IMR-90 (cell line): ENCODE data around the gene POMGNT2. TPM values are rescaled to one million over a fixed set of nuclear protein-coding genes. Genes with fewer than 3 reads are reported as not detected.

ENCODE experiments used
- ATAC-seq: fragments of 200-7000 bp; cut with Tn5 transposase; 2 replicates; pipeline ENCODE4 v1.9.1; 2020; ENCODE audit warnings: low read depth, mild to moderate bottlenecking, moderate library complexity
- BruUV-seq: library from RNA; stranded (reverse); fragments of 400-500 nt; replicated peaks from 2 replicates; lab custom pipeline; 2021; lab: Mats Ljungman, UMichigan
- CTCF ChIA-PET: fragments of 300-600 bp; formaldehyde crosslinking; extraction: SDS; loops from one replicate; lab custom pipeline; 2021; ENCODE audit warnings: antibody characterized with exemption; lab: Yijun Ruan, JAX
- POLR2A ChIA-PET: fragments of 300-600 bp; sonication (Branson Sonifier 250); formaldehyde crosslinking; loops from one replicate; lab custom pipeline; 2022; ENCODE audit warnings: antibody characterized with exemption; ENCODE audit not compliant: unreplicated experiment; lab: Charles Lee
- DNase-seq: peaks from one replicate; pipeline ENCODE4 v3.0.0; 2013
- H2AFZ ChIP-seq: replicated peaks from 2 replicates; pipeline ENCODE3; 2013; ENCODE audit warnings: low read length, mild to moderate bottlenecking; ENCODE audit not compliant: poor library complexity
- H2AK5ac ChIP-seq: 2 replicates; pipeline ENCODE4 v1.6.1; 2013; ENCODE audit warnings: low read depth, low read length, inconsistent platforms
- H2AK9ac ChIP-seq: replicated peaks from 2 replicates; pipeline ENCODE3; 2013; ENCODE audit warnings: mild to moderate bottlenecking, low read depth, low read length, moderate library complexity; ENCODE audit not compliant: poor library complexity
- H2BK120ac ChIP-seq: 2 replicates; pipeline ENCODE4 v1.6.1; 2013; ENCODE audit warnings: low read depth, low read length, inconsistent platforms
- H2BK15ac ChIP-seq: 3 replicates; pipeline ENCODE4 v1.6.1; 2013; ENCODE audit warnings: low read depth, low read length, inconsistent platforms
- H2BK20ac ChIP-seq: 2 replicates; pipeline ENCODE4 v1.6.1; 2013; ENCODE audit warnings: low read depth, mild to moderate bottlenecking, inconsistent platforms, low read length, moderate library complexity
- H2BK5ac ChIP-seq: 2 replicates; pipeline ENCODE4 v1.6.1; 2013; ENCODE audit warnings: mild to moderate bottlenecking, low read depth, low read length, inconsistent platforms; ENCODE audit not compliant: poor library complexity, severe bottlenecking
- H3K14ac ChIP-seq: replicated peaks from 2 replicates; pipeline ENCODE4 v1.6.1; 2013; ENCODE audit warnings: low read depth, low read length, inconsistent platforms
- H3K18ac ChIP-seq: 2 replicates; pipeline ENCODE4 v1.6.1; 2013; ENCODE audit warnings: low read depth, low read length, control low read depth
- H3K23ac ChIP-seq: 2 replicates; pipeline ENCODE4 v1.6.1; 2013; ENCODE audit warnings: low read depth, low read length, inconsistent platforms
- H3K27ac ChIP-seq: 2 replicates; pipeline ENCODE4 v1.5.1; 2013; ENCODE audit warnings: mild to moderate bottlenecking, control low read depth, low read length; ENCODE audit not compliant: insufficient read depth
- H3K27me3 ChIP-seq: 2 replicates; pipeline ENCODE4 v1.6.1; 2013; ENCODE audit warnings: low read length; ENCODE audit not compliant: control insufficient read depth, insufficient read depth
- H3K36me3 ChIP-seq: 2 replicates; pipeline ENCODE4 v1.6.1; 2013; ENCODE audit warnings: low read length, mixed read lengths; ENCODE audit not compliant: control insufficient read depth, insufficient read depth
- H3K4ac ChIP-seq: 2 replicates; pipeline ENCODE4 v1.6.1; 2013; ENCODE audit warnings: low read depth, low read length, inconsistent platforms
- H3K4me1 ChIP-seq: 2 replicates; pipeline ENCODE4 v1.6.1; 2013; ENCODE audit warnings: low read length, mixed read lengths; ENCODE audit not compliant: control insufficient read depth, insufficient read depth
- H3K4me2 ChIP-seq: 2 replicates; pipeline ENCODE4 v1.6.1; 2013; ENCODE audit warnings: low read depth, mild to moderate bottlenecking, control low read depth, low read length, moderate library complexity
- H3K4me3 ChIP-seq: 2 replicates; pipeline ENCODE4 v1.5.1; 2013; ENCODE audit warnings: low read depth, mild to moderate bottlenecking, control low read depth, low read length, moderate library complexity; ENCODE audit not compliant: insufficient read depth
- H3K56ac ChIP-seq: 2 replicates; pipeline ENCODE4 v1.6.1; 2013; ENCODE audit warnings: low read length, inconsistent platforms; ENCODE audit not compliant: insufficient read depth; ENCODE audit errors: extremely low read depth
- H3K79me1 ChIP-seq, 2 experiments: 2 replicates each; pipeline ENCODE4 v1.6.1; 2013; ENCODE audit warnings: low read length in 2 of 2, inconsistent platforms in 1 of 2, low read depth in 1 of 2
- H3K9ac ChIP-seq: 2 replicates; pipeline ENCODE4 v1.6.1; 2013; ENCODE audit warnings: low read depth, low read length, control low read depth
- H3K9me1 ChIP-seq: 2 replicates; pipeline ENCODE4 v1.6.1; 2013; ENCODE audit warnings: low read length, inconsistent platforms; ENCODE audit not compliant: insufficient read depth
- H3K9me3 ChIP-seq: 2 replicates; pipeline ENCODE4 v1.6.1; 2013; ENCODE audit warnings: low read length; ENCODE audit not compliant: control insufficient read depth, insufficient read depth
- H4K20me1 ChIP-seq: 2 replicates; pipeline ENCODE4 v1.6.1; 2013; ENCODE audit warnings: low read length, inconsistent platforms; ENCODE audit not compliant: insufficient read depth
- H4K5ac ChIP-seq: 2 replicates; pipeline ENCODE4 v1.6.1; 2013; ENCODE audit warnings: mild to moderate bottlenecking, low read depth, low read length, control low read depth
- H4K8ac ChIP-seq, 2 experiments: 2 replicates each; pipeline ENCODE4 v1.6.1; 2013; ENCODE audit warnings: low read depth in 2 of 2, low read length in 2 of 2, control low read depth in 1 of 2, inconsistent platforms in 1 of 2
- H4K91ac ChIP-seq: 2 replicates; pipeline ENCODE4 v1.6.1; 2013; ENCODE audit warnings: low read depth, low read length, inconsistent platforms; ENCODE audit not compliant: insufficient read depth
- FOS ChIP-seq: fragments of 150-350 bp; IDR thresholded peaks from 2 replicates; pipeline ENCODE4 v1.6.1; 2016; ENCODE audit warnings: low read depth, low read length
- MAFK ChIP-seq: IDR thresholded peaks from 2 replicates; pipeline ENCODE4 v1.6.1; 2012; ENCODE audit warnings: low read depth, low read length, improper control_type of control experiment
- MAZ ChIP-seq: IDR thresholded peaks from 2 replicates; pipeline ENCODE4 v1.6.1; 2012; ENCODE audit warnings: low read depth, mild to moderate bottlenecking, low read length, improper control_type of control experiment, moderate library complexity, borderline replicate concordance
- POLR2A ChIP-seq: IDR thresholded peaks from 2 replicates; pipeline ENCODE4 v1.6.1; 2012; ENCODE audit warnings: mild to moderate bottlenecking, low read depth, low read length
- RAD21 ChIP-seq: IDR thresholded peaks from 2 replicates; pipeline ENCODE4 v1.6.1; 2012; ENCODE audit warnings: low read length, improper control_type of control experiment
- RCOR1 ChIP-seq: IDR thresholded peaks from 2 replicates; pipeline ENCODE4 v1.6.1; 2012; ENCODE audit warnings: mild to moderate bottlenecking, low read length, improper control_type of control experiment; ENCODE audit not compliant: insufficient replicate concordance
- WGBS, 2 experiments: methylation state at CpG; one replicate each; pipeline versions ENCODE4 v1.1.5 to v1.1.7; 2013; ENCODE audit warnings: missing lambda C conversion rate in 2 of 2; ENCODE audit not compliant: insufficient read length in 1 of 2; ENCODE audit errors: extremely low coverage in 2 of 2; 5-methylcytosine and 5-hydroxymethylcytosine counted together
- dilution Hi-C: fragments of 300-500 bp; cut with HindIII; formaldehyde crosslinking; loops from one replicate; pipeline ENCODE4 v1.14.3; 2018; ENCODE audit warnings: low sequenced_read_pairs; ENCODE audit not compliant: unreplicated experiment
- in situ Hi-C: fragments of 300-500 bp; cut with MboI; formaldehyde crosslinking; loops from 3 replicates; pipeline ENCODE4 v1.14.3; 2019; ENCODE audit warnings: low sequenced_read_pairs, inconsistent platforms, mixed read lengths
- intact Hi-C: fragments of 100-400 bp; cut with micrococcal nuclease; formaldehyde crosslinking; loops from 2 replicates; pipeline ENCODE4 v1.10.0; 2022
- polyA plus RNA-seq, 3 experiments: library from polyadenylated mRNA; depleted of rRNA; stranded (reverse); fragments of >200 nt; gene quantifications; 2 replicates each; pipeline ENCODE4 v1.2.3, GENCODE V29; 2012; ENCODE audit warnings: low replicate concordance in 1 of 3
- total RNA-seq: library from RNA; depleted of rRNA; stranded (reverse); fragments of >200 nt; gene quantifications from 2 replicates; pipeline ENCODE4 v1.2.3, GENCODE V29; 2012
- TF ChIP-seq, protein P1 (sequence below): fragments of 150-350 bp; IDR thresholded peaks from 2 replicates; pipeline ENCODE4 v1.6.1; 2016; ENCODE audit warnings: low read depth, mild to moderate bottlenecking, low read length, moderate library complexity, borderline replicate concordance

The POMGNT2 gene
- total and polyA plus RNA-seq, 2 of the 4 experiments (the other 2 are of a cell fraction): 7.5 to 16.2 TPM

DNA sequence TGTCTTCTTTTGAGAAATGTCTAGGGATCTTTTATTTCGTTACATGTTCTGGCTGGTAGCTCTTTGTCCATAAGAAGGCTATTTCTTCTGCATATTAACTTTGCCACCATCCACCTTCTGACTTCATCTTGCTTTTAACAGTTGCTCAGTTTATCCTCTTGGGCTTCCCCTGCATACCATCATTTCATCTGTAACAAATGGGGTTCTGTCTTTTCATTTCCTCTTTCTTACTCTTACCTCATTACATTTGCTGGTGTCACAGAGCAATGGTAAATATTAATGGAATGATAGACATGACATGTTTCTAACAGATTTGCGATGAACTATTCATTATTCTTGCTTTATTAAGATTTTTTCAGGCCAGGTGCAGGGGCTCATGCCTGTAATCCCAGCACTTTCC, 64.4 kb downstream of the POMGNT2 start:
- no CpG with 5 or more reads among the region's 2 CpGs for WGBS, 2 experiments
- no peak overlapping the region for H3K14ac ChIP-seq
- TF ChIP-seq, protein P1, sequence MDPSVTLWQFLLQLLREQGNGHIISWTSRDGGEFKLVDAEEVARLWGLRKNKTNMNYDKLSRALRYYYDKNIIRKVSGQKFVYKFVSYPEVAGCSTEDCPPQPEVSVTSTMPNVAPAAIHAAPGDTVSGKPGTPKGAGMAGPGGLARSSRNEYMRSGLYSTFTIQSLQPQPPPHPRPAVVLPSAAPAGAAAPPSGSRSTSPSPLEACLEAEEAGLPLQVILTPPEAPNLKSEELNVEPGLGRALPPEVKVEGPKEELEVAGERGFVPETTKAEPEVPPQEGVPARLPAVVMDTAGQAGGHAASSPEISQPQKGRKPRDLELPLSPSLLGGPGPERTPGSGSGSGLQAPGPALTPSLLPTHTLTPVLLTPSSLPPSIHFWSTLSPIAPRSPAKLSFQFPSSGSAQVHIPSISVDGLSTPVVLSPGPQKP: no peak
- TF ChIP-seq RAD21 (no peak), POLR2A (no peak), FOS (no peak), MAZ (no peak), MAFK (no peak), RCOR1 (no peak)
- ChIA-PET CTCF (no interaction called here), POLR2A (no interaction called here)
- no peak overlapping the region for H2AFZ ChIP-seq
- no peaks in the 10 kb centered on the region; the same call in 1 of the 2 replicates for H3K9me3 ChIP-seq
- no peak overlapping the region for H3K18ac ChIP-seq
- no peak overlapping the region for H2BK20ac ChIP-seq
- dilution Hi-C loops (no loop called here), intact Hi-C loops (no loop called here), in situ Hi-C loops (no loop called here)
- BruUV-seq: no TSS peak
- H3K79me1 ChIP-seq: no peaks in the 10 kb centered on the region
- no peak for ATAC-seq
- no peak overlapping the region for H2AK5ac ChIP-seq
- H2BK5ac ChIP-seq: no peak overlapping the region
- H2BK120ac ChIP-seq: no peak overlapping the region
- H2AK9ac ChIP-seq: no peak overlapping the region
- no peaks in the 10 kb centered on the region for H3K4me1 ChIP-seq
- no peak overlapping the region for H3K4me2 ChIP-seq
- H4K5ac ChIP-seq: no peak overlapping the region
- no peak overlapping the region for H2BK15ac ChIP-seq
- no peak overlapping the region for H3K9ac ChIP-seq
- no peak overlapping the region for H3K27ac ChIP-seq
- no peak overlapping the region for H4K8ac ChIP-seq
- no peak for DNase-seq
- no peak overlapping the region for H3K4me3 ChIP-seq
- H3K9me1 ChIP-seq: no peaks in the 10 kb centered on the region
- no peak overlapping the region for H3K23ac ChIP-seq
- no peak overlapping the region for H4K91ac ChIP-seq
- no peaks in the 10 kb centered on the region for H4K20me1 ChIP-seq
- no peak overlapping the region for H3K4ac ChIP-seq
- H3K27me3 ChIP-seq: peaks cover 2% of the 10 kb centered on the region; the same call in 1 of the 2 replicates
- H3K36me3 ChIP-seq: no peaks in the 10 kb centered on the region
- no peak overlapping the region for H3K56ac ChIP-seq
